ENCODE data around the gene PRRT3. TPM values are rescaled to one million over a fixed set of nuclear protein-coding genes. Genes with fewer than 3 reads are reported as not detected.

The PRRT3 gene
- total RNA-seq (2021; fragmentation: NEBNext Ultra II Directional; extraction: Animal tissue kit (Norgen Biotek cat#: 25700)), result 1 to 10 TPM; 4.3 to 9.2 (median 7.7) TPM
- long read RNA-seq, partial matches to known transcripts, result 4 of 8 reads
- long read RNA-seq, other reads (novel, unspliced or antisense), result 2 of 8 reads

- no peak for TF ChIP-seq CTCF (IDR thresholded peaks at IDR 0.05)
- H3K4me1 Mint-ChIP-seq (ENCODE audit: low read depth), result peaks cover 30% of the 10 kb centered on the region
- no peak for DNase-seq
These were observed at the start of gene PRRT3 for GRCh38 chr3:9951962-9952805. Gene PRRT3 (minus strand): TSS chr3:9952408. CDS start chr3:9950115, 2,293 bp downstream.

GRCh38 chr3:10000686-10001085 lies 48.5 kb upstream of the PRRT3 start:
- no peak overlapping the region for H3K4me3 Mint-ChIP-seq
- DNase-seq, result no peak
- H3K27me3 Mint-ChIP-seq (ENCODE audit: insufficient read depth), result no peaks in the 10 kb centered on the region; the same call in 1 of the 2 replicates
- TF ChIP-seq CTCF (IDR thresholded peaks at IDR 0.05), result no peak
- H3K9me3 Mint-ChIP-seq, result no peaks in the 10 kb centered on the region
- peaks cover 34% of the 10 kb centered on the region for H3K36me3 Mint-ChIP-seq (ENCODE audit: low read depth)
- peaks cover under 1% of the 10 kb centered on the region; the same call in 1 of the 2 replicates for H3K4me1 Mint-ChIP-seq (ENCODE audit: low read depth)
- H3K27ac Mint-ChIP-seq, result no peak overlapping the region

More at GRCh38 chr3:9951962-9952805, at the start of gene PRRT3:
- Mint-ChIP-seq H3K9me3 (no peaks in the 10 kb centered on the region), H3K27ac (no peak within 1 kb of the TSS), H3K4me3 (peak within 1 kb of the TSS; percentile 85), H3K36me3 (ENCODE audit: low read depth) (no peaks in the 10 kb centered on the region), H3K27me3 (ENCODE audit: insufficient read depth) (peaks cover 1% of the 10 kb centered on the region)

- peaks cover 14% of the 10 kb centered on the region; the same call in 1 of the 2 replicates for H3K36me3 Mint-ChIP-seq (ENCODE audit: low read depth)
- DNase-seq, result no peak
- H3K27me3 Mint-ChIP-seq (ENCODE audit: insufficient read depth), result no peaks in the 10 kb centered on the region
- H3K9me3 Mint-ChIP-seq, result no peaks in the 10 kb centered on the region
- H3K4me3 Mint-ChIP-seq, result no peak overlapping the region
- no peak for TF ChIP-seq CTCF (IDR thresholded peaks at IDR 0.05)
- H3K4me1 Mint-ChIP-seq (ENCODE audit: low read depth), result peaks cover 12% of the 10 kb centered on the region
- H3K27ac Mint-ChIP-seq, result peak overlapping the region; percentile 1; the same call in 1 of the 2 replicates
These were observed 42.1 kb upstream of the PRRT3 start for GRCh38 chr3:9994086-9994844.

GRCh38 chr3:9986230-9986725 lies 34.1 kb upstream of the PRRT3 start:
- Mint-ChIP-seq H3K4me1 (ENCODE audit: low read depth) (peaks cover 10% of the 10 kb centered on the region), H3K27ac (peak overlapping the region; percentile 93), H3K9me3 (no peaks in the 10 kb centered on the region), H3K36me3 (ENCODE audit: low read depth) (no peaks in the 10 kb centered on the region; the same call in 1 of the 2 replicates), H3K27me3 (ENCODE audit: insufficient read depth) (no peaks in the 10 kb centered on the region; the same call in 1 of the 2 replicates), H3K4me3 (peak overlapping the region; percentile 97)
- no peak for DNase-seq
- TF ChIP-seq CTCF (IDR thresholded peaks at IDR 0.05), result no peak

GRCh38 chr3:9980251-9980650 lies 28.0 kb upstream of the PRRT3 start:
- H3K4me1 Mint-ChIP-seq (ENCODE audit: low read depth), result peaks cover 19% of the 10 kb centered on the region

More at GRCh38 chr3:9980251-9980650, 28.0 kb upstream of the PRRT3 start:
- TF ChIP-seq CTCF (IDR thresholded peaks at IDR 0.05), result no peak
- H3K9me3 Mint-ChIP-seq, result no peaks in the 10 kb centered on the region
- no peaks in the 10 kb centered on the region for H3K27me3 Mint-ChIP-seq (ENCODE audit: insufficient read depth)
- no peak for DNase-seq
- H3K27ac Mint-ChIP-seq, result no peak overlapping the region
- H3K36me3 Mint-ChIP-seq (ENCODE audit: low read depth), result peaks cover 9% of the 10 kb centered on the region
- H3K4me3 Mint-ChIP-seq, result no peak overlapping the region
